BE2C (cell line): Measurements from ENCODE around the gene CFB.

Experiments used
- DNase-seq: peaks from one replicate; pipeline ENCODE4 v3.0.0-alpha.2; 2020
- H3K27me3 ChIP-seq: fragments of 250-450 bp; sonication (Bioruptor Pico); 2 replicates; pipeline ENCODE4 v1.5.1; 2020; ENCODE audit warnings: mild to moderate bottlenecking
- H3K36me3 ChIP-seq: fragments of 250-450 bp; sonication (Bioruptor Pico); 2 replicates; pipeline ENCODE4 v1.5.1; 2020; ENCODE audit warnings: mild to moderate bottlenecking
- H3K4me1 ChIP-seq: fragments of 250-450 bp; sonication (Bioruptor Pico); 2 replicates; pipeline ENCODE4 v1.5.1; 2020
- H3K4me3 ChIP-seq: 2 replicates; pipeline ENCODE4 v1.5.1; 2011; ENCODE audit warnings: low read depth, low read length
- H3K9me3 ChIP-seq: fragments of 250-450 bp; sonication (Bioruptor Pico); 2 replicates; pipeline ENCODE4 v1.5.1; 2020
- TF ChIP-seq, protein P1 (sequence below): IDR thresholded peaks from 2 replicates; pipeline ENCODE4 v1.5.1; 2012; ENCODE audit warnings: mild to moderate bottlenecking, low read depth, low read length

Gene CFB

DNA sequence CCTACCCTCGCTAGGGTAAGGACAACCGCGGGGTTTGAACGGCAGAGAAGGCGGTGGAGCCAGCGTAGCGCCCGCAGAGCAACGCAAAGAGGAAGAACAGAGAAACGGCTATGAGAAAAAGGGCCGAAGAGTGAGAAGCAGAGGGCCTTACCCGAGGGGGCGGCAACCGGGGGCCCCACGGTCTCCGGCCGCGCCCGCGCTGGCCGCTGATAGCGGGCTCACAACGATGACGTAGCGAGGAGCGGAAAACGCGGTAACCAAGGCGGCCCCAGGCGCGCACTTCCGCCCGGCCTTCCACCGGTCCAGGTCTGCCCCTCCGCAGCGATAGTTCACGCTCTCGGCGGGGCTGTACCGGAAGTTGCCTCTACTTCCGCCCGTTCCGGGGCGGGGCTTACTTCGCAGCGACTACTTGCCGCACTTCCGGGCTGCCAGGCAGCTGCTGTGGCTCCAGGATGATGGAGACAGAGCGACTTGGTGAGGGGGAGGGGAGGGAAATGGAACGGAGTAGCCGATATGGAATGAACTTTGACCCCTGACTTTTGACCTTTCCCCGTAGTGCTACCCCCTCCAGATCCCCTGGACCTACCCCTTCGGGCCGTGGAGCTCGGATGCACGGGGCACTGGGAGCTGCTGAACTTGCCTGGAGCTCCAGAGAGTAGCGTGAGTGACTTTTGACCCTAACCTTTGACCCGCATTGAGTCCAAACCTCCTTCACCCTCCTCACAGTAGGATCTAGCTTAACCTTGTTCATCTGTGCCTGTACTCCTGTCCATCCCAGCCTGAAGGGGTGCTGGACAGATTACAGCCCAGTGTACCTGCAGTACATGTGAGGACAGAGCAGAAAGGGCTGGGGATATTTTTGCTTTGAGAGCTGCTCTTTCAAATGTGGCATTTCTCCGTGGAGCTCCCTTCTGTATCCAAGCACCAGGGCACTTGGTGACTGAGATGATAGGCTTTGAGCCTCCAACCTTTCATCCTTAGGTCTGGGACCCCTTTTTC is 13.1 kb downstream of the CFB start, which contains the start of the genes NELFE and SKIC2:
TSS of gene NELFE (minus strand) at position 231 of the 999 bp plus-strand sequence. CDS start 525 bp downstream, outside the sequence.
TSS of gene SKIC2 (plus strand) at position 435 of the 999 bp plus-strand sequence. CDS start at position 453, 18 bp downstream.
- TF ChIP-seq, protein P1, sequence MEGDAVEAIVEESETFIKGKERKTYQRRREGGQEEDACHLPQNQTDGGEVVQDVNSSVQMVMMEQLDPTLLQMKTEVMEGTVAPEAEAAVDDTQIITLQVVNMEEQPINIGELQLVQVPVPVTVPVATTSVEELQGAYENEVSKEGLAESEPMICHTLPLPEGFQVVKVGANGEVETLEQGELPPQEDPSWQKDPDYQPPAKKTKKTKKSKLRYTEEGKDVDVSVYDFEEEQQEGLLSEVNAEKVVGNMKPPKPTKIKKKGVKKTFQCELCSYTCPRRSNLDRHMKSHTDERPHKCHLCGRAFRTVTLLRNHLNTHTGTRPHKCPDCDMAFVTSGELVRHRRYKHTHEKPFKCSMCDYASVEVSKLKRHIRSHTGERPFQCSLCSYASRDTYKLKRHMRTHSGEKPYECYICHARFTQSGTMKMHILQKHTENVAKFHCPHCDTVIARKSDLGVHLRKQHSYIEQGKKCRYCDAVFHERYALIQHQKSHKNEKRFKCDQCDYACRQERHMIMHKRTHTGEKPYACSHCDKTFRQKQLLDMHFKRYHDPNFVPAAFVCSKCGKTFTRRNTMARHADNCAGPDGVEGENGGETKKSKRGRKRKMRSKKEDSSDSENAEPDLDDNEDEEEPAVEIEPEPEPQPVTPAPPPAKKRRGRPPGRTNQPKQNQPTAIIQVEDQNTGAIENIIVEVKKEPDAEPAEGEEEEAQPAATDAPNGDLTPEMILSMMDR, result no peak
- peak within 1 kb of the TSS; percentile 100 for H3K4me3 ChIP-seq
- no peaks in the 10 kb centered on the region for H3K4me1 ChIP-seq
- no peaks in the 10 kb centered on the region for H3K27me3 ChIP-seq
- peak; percentile 99 for DNase-seq
- H3K9me3 ChIP-seq, result no peaks in the 10 kb centered on the region
- peaks cover 31% of the 10 kb centered on the region for H3K36me3 ChIP-seq

DNA sequence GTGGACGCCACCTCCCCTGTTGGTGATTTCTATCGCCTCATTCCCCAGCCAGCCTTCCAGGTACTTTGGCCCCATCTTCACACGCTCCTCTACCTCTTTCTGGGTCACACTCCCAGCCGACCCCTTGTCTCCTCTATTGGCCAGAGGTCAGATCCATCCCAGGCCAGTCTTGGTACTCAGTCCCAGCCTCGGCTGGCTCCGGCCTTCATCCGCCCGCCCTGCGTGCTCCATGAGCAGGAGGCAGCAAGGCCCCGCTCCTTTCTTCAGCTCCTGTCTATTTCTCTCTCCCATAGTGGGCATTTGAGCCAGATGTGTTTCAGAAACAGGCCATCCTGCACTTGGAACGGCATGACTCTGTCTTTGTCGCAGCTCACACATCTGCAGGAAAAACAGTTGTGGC is 15.7 kb downstream of the CFB start:
- H3K4me1 ChIP-seq, result no peaks in the 10 kb centered on the region
- TF ChIP-seq, protein P1, result no peak
- no peak overlapping the region for H3K4me3 ChIP-seq
- H3K36me3 ChIP-seq, result peaks cover 31% of the 10 kb centered on the region
- H3K9me3 ChIP-seq, result no peaks in the 10 kb centered on the region
- H3K27me3 ChIP-seq, result no peaks in the 10 kb centered on the region
- no peak for DNase-seq

DNA sequence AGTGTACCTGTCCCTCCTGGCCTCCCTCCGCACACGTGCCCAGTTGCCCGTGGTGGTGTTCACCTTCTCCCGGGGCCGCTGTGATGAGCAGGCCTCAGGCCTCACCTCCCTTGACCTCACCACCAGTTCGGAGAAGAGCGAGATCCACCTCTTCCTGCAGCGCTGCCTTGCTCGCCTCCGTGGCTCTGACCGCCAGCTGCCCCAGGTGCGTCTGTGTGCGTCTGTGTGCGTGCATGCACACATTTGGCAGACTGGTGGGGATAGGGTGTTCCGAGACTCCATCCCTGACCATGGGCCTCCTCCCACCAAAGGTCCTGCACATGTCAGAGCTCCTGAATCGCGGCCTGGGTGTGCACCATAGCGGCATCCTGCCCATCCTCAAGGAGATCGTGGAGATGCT is 18.0 kb downstream of the CFB start:
- H3K36me3 ChIP-seq, result peaks cover 47% of the 10 kb centered on the region

DNA sequence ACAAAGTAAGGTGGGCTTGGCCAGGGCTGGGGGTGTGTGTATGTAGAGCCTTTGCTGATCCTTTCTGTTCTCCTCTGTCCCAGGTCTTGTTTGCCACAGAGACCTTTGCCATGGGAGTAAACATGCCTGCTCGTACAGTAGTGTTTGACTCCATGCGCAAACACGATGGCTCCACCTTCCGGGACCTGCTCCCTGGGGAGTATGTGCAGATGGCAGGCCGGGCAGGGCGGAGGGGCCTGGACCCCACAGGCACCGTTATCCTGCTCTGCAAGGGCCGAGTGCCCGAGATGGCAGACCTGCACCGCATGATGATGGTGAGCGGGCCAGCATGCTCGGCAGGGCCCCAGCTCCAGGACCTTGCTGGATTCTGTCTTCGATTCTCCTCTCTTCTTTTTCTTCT is 19.8 kb downstream of the CFB start:
- TF ChIP-seq, protein P1, result no peak
- Histone ChIP-seq H3K36me3 (peaks cover 57% of the 10 kb centered on the region), H3K27me3 (no peaks in the 10 kb centered on the region), H3K4me3 (no peak overlapping the region), H3K9me3 (no peaks in the 10 kb centered on the region), H3K4me1 (no peaks in the 10 kb centered on the region)
- no peak for DNase-seq

More for the DNA sequence above, 18.0 kb downstream of the CFB start:
- Histone ChIP-seq H3K4me3 (no peak overlapping the region), H3K9me3 (no peaks in the 10 kb centered on the region), H3K27me3 (no peaks in the 10 kb centered on the region), H3K4me1 (no peaks in the 10 kb centered on the region)
- TF ChIP-seq, protein P1, result no peak
- DNase-seq, result no peak

DNA sequence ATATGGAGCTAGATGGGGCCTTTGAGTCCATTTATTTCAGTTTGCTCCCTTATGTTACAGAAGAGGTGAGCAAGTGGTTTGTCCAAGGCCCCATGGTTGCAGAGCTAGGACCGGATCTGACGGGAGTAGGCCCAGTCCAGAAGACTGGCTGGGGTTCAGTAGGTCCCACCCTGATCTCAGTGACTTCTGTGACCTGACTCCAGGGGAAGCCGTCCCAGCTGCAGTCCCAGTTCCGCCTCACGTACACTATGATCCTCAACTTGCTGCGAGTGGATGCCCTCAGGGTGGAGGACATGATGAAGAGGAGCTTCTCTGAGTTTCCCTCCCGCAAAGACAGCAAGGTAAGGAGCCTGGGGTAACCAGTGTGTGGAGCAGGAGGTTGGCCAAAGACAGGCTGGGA is 20.6 kb downstream of the CFB start:
- Histone ChIP-seq H3K4me1 (no peaks in the 10 kb centered on the region), H3K4me3 (no peak overlapping the region), H3K36me3 (peaks cover 51% of the 10 kb centered on the region), H3K9me3 (no peaks in the 10 kb centered on the region), H3K27me3 (no peaks in the 10 kb centered on the region)
- no peak for DNase-seq
- TF ChIP-seq, protein P1, result no peak
